SK-N-SH (cell line): Measurements from ENCODE around the gene AKR1E2. TPM values are rescaled to one million over a fixed set of nuclear protein-coding genes. Genes with fewer than 3 reads are reported as not detected.

Experiments used
- CTCF ChIA-PET: fragments of 300-600, 350-600 bp; formaldehyde crosslinking; extraction: SDS; loops from one replicate; lab custom pipeline; 2021; lab: Yijun Ruan, JAX
- POLR2A ChIA-PET: fragments of 350-600 bp; sonication (Branson Sonifier 250); formaldehyde crosslinking; extraction: SDS; loops from one replicate; lab custom pipeline; 2020; ENCODE audit warnings: antibody characterized with exemption, inconsistent platforms; lab: Yijun Ruan, JAX
- DNase-seq: peaks from one replicate; pipeline ENCODE4 v3.0.0; 2012
- H2AFZ ChIP-seq: fragments of 200-600 bp; sonication (generic); 2 replicates; pipeline ENCODE4 v1.8.1; 2016; ENCODE audit warnings: antibody characterized with exemption, mild to moderate bottlenecking, low read depth
- H3F3A ChIP-seq: fragments of 200-600 bp; sonication (generic); replicated peaks from 2 replicates; pipeline ENCODE3; 2016; ENCODE audit warnings: antibody characterized with exemption, mild to moderate bottlenecking; ENCODE audit not compliant: insufficient read depth
- H3K27ac ChIP-seq, 2 experiments: fragments of 200-500 bp in 1 of 2; fragments of 200-600 bp in 1 of 2; sonication (Bioruptor generic) in 1 of 2; sonication (generic), shearing (Covaris generic) in 1 of 2; 2 replicates each; pipeline versions ENCODE4 v1.5.1 to v1.6.1; 2014 to 2016; ENCODE audit warnings: low read depth in 2 of 2, inconsistent platforms in 1 of 2, low read length in 1 of 2, mild to moderate bottlenecking in 1 of 2, mixed read lengths in 1 of 2
- H3K27me3 ChIP-seq: fragments of 200-600 bp; sonication (generic), shearing (Covaris generic); 2 replicates; pipeline ENCODE4 v1.6.1; 2016; ENCODE audit warnings: mixed run types; ENCODE audit not compliant: insufficient read depth
- H3K36me3 ChIP-seq, 2 experiments: fragments of 200-500 bp in 1 of 2; fragments of 200-600 bp in 1 of 2; sonication (Bioruptor generic) in 1 of 2; sonication (generic) in 1 of 2; replicated peaks in 1 of 2; 2 replicates each; pipeline versions ENCODE3 to v1.5.1; 2014 to 2016; ENCODE audit warnings: low read length in 1 of 2, mild to moderate bottlenecking in 1 of 2; ENCODE audit not compliant: insufficient read depth in 2 of 2, control insufficient read depth in 1 of 2
- H3K4me1 ChIP-seq, 2 experiments: fragments of 200-500 bp in 1 of 2; fragments of 200-600 bp in 1 of 2; sonication (Bioruptor generic) in 1 of 2; sonication (generic), shearing (Covaris generic) in 1 of 2; 2 replicates each; pipeline versions ENCODE4 v1.5.1 to v1.6.1; 2014 to 2016; ENCODE audit warnings: low read depth in 1 of 2, low read length in 1 of 2, mixed run types in 1 of 2; ENCODE audit not compliant: insufficient read depth in 2 of 2, control insufficient read depth in 1 of 2
- H3K4me2 ChIP-seq: fragments of 200-600 bp; sonication (generic), shearing (Covaris generic); 2 replicates; pipeline ENCODE4 v1.6.1; 2017; ENCODE audit warnings: mixed run types
- H3K4me3 ChIP-seq, 2 experiments: fragments of 200-500 bp in 1 of 2; fragments of 200-600 bp in 1 of 2; sonication (Bioruptor generic) in 1 of 2; sonication (generic), shearing (Covaris generic) in 1 of 2; 2 replicates each; pipeline versions ENCODE4 v1.5.1 to v1.8.1; 2014 to 2016; ENCODE audit warnings: low read depth in 2 of 2, inconsistent platforms in 1 of 2, low read length in 1 of 2, mild to moderate bottlenecking in 1 of 2, mixed read lengths in 1 of 2, moderate library complexity in 1 of 2
- H3K79me2 ChIP-seq: fragments of 200-600 bp; sonication (generic); 2 replicates; pipeline ENCODE4 v1.8.1; 2017; ENCODE audit warnings: mild to moderate bottlenecking; ENCODE audit not compliant: insufficient read depth
- H3K9ac ChIP-seq: fragments of 200-600 bp; sonication (generic); 2 replicates; pipeline ENCODE4 v1.6.1; 2017; ENCODE audit warnings: mixed run types
- H3K9me2 ChIP-seq: fragments of 200-600 bp; sonication (generic); 2 replicates; pipeline ENCODE4 v1.6.1; 2017; ENCODE audit warnings: mixed run types
- H3K9me3 ChIP-seq: fragments of 200-600 bp; sonication (generic); 2 replicates; pipeline ENCODE4 v1.6.1; 2017; ENCODE audit warnings: mixed run types, mild to moderate bottlenecking, moderate library complexity
- H4K20me1 ChIP-seq: fragments of 200-600 bp; sonication (generic); 2 replicates; pipeline ENCODE4 v1.6.1; 2017; ENCODE audit warnings: mild to moderate bottlenecking, mixed run types; ENCODE audit not compliant: insufficient read depth
- ELF1 ChIP-seq: IDR thresholded peaks from 2 replicates; pipeline ENCODE4 v1.4.0; 2012
- FOSL2 ChIP-seq: IDR thresholded peaks from 2 replicates; pipeline ENCODE4 v1.4.0; 2012; ENCODE audit warnings: low read depth, mild to moderate bottlenecking, moderate library complexity, borderline replicate concordance
- FOXM1 ChIP-seq: IDR thresholded peaks from 2 replicates; pipeline ENCODE4 v1.4.0; 2012; ENCODE audit warnings: low read depth, mild to moderate bottlenecking
- GATA2 ChIP-seq: sonication (generic); formaldehyde crosslinking; IDR thresholded peaks from 2 replicates; pipeline ENCODE4 v1.5.0; 2020; ENCODE audit warnings: mild to moderate bottlenecking, missing genetic modification reagents
- IRF3 ChIP-seq: fragments of 150-350 bp; IDR thresholded peaks from 2 replicates; pipeline ENCODE4 v1.6.1; 2016; ENCODE audit warnings: mild to moderate bottlenecking, low read depth, low read length
- NRF1 ChIP-seq: IDR thresholded peaks from 2 replicates; pipeline ENCODE4 v1.6.1; 2012; ENCODE audit warnings: low read depth, mild to moderate bottlenecking, low read length
- PBX3 ChIP-seq: IDR thresholded peaks from 2 replicates; pipeline ENCODE4; 2012
- REST ChIP-seq: IDR thresholded peaks from 2 replicates; pipeline ENCODE4 v1.6.1; 2012; ENCODE audit warnings: mild to moderate bottlenecking, low read depth, low read length, moderate library complexity
- SIN3A ChIP-seq: IDR thresholded peaks from 2 replicates; pipeline ENCODE4 v1.6.1; 2012; ENCODE audit warnings: low read depth, mild to moderate bottlenecking, low read length, moderate library complexity, borderline replicate concordance
- SMC3 ChIP-seq: IDR thresholded peaks from 2 replicates; pipeline ENCODE4 v1.6.1; 2012; ENCODE audit warnings: low read depth, low read length, improper control_type of control experiment
- TAF1 ChIP-seq: IDR thresholded peaks from 2 replicates; pipeline ENCODE4 v1.6.1; 2012; ENCODE audit warnings: low read depth, mild to moderate bottlenecking, low read length, moderate library complexity, borderline replicate concordance
- TCF12 ChIP-seq: IDR thresholded peaks from 2 replicates; pipeline ENCODE4 v1.4.0; 2012
- TEAD4 ChIP-seq: IDR thresholded peaks from 2 replicates; pipeline ENCODE4 v1.4.0; 2012; ENCODE audit warnings: mild to moderate bottlenecking, borderline replicate concordance; ENCODE audit not compliant: insufficient read depth
- USF2 ChIP-seq: fragments of 150-350 bp; IDR thresholded peaks from 2 replicates; pipeline ENCODE4 v1.6.1; 2017; ENCODE audit warnings: antibody characterized with exemption, low read length, low read depth, borderline replicate concordance
- ZBTB33 ChIP-seq: IDR thresholded peaks from 2 replicates; pipeline ENCODE4 v1.4.0; 2012; ENCODE audit warnings: low read depth, borderline replicate concordance
- WGBS: methylation state at CpG from one replicate; pipeline ENCODE4 v1.1.6; 2017; ENCODE audit warnings: low lambda C conversion rate; 5-methylcytosine and 5-hydroxymethylcytosine counted together
- polyA plus RNA-seq, 3 experiments: library from polyadenylated mRNA; depleted of rRNA; stranded (reverse); fragments of >200 nt; gene quantifications; 2 replicates each; pipeline ENCODE4 v1.2.3, GENCODE V29; 2012

The AKR1E2 gene
- polyA plus RNA-seq, 1 of the 3 experiments (the other 2 are of a cell fraction) = 5.8 TPM

- Histone ChIP-seq H2AFZ (no peak overlapping the region), H4K20me1 (no peaks in the 10 kb centered on the region)
- POLR2A ChIA-PET = interaction anchor here (0.6 kb wide), 1 partner anchor 172 kb away, joined by 3 read pairs; no protein-coding TSS in a partner anchor
Observed at GRCh38 chr10:4790045-4790444, 36.0 kb upstream of the AKR1E2 start.

GRCh38 chr10:4790922-4791321 lies 35.1 kb upstream of the AKR1E2 start:
- Histone ChIP-seq H3K9me3 (no peaks in the 10 kb centered on the region), H3K79me2 (no peaks in the 10 kb centered on the region), H3K4me3 (no peak overlapping the region), H3F3A (peaks cover 3% of the 10 kb centered on the region), H3K27me3 (no peaks in the 10 kb centered on the region), H3K9me2 (no peaks in the 10 kb centered on the region), H3K9ac (no peak overlapping the region), H3K27ac (no peak overlapping the region), H2AFZ (no peak overlapping the region), H4K20me1 (no peaks in the 10 kb centered on the region), H3K4me2 (no peak overlapping the region), H3K4me1 (peaks cover 0 to 10% of the 10 kb centered on the region in 2 experiments; a peak in 1 of 4 replicates), H3K36me3 (peaks cover 0 to 3% of the 10 kb centered on the region in 2 experiments)
- 100% methylated on average over 4 of the region's 4 CpGs for WGBS
- CTCF ChIA-PET = interaction anchor here (1.0 to 1.4 kb wide), 3 partner anchors 9 to 24 kb away, joined by 3 to 9 read pairs (median 3); no protein-coding TSS in a partner anchor
- no peak for DNase-seq
- POLR2A ChIA-PET = interaction anchor here (0.6 kb wide), 1 partner anchor 173 kb away, joined by 3 read pairs; no protein-coding TSS in a partner anchor
- TF ChIP-seq TCF12 (no peak), FOXM1 (no peak), SIN3A (no peak), ELF1 (no peak), REST (no peak), FOSL2 (no peak), ZBTB33 (no peak), TEAD4 (no peak), NRF1 (no peak), TAF1 (no peak), IRF3 (no peak), SMC3 (no peak), USF2 (no peak), GATA2 (CRISPR knock-in tag) (no peak)

More at GRCh38 chr10:4790045-4790444, 36.0 kb upstream of the AKR1E2 start:
- Histone ChIP-seq H3K4me3 (no peak overlapping the region), H3K9me3 (no peaks in the 10 kb centered on the region), H3K4me2 (no peak overlapping the region), H3K4me1 (peaks cover 0 to 10% of the 10 kb centered on the region in 2 experiments; a peak in 1 of 4 replicates), H3K9me2 (no peaks in the 10 kb centered on the region), H3K9ac (no peak overlapping the region), H3K27me3 (no peaks in the 10 kb centered on the region), H3K36me3 (peaks cover 0 to 3% of the 10 kb centered on the region in 2 experiments), H3K27ac (no peak overlapping the region), H3K79me2 (no peaks in the 10 kb centered on the region), H3F3A (peaks cover 3% of the 10 kb centered on the region)
- DNase-seq = no peak
- TF ChIP-seq PBX3 = no peak
- 99% methylated on average over 3 of the region's 3 CpGs for WGBS
- CTCF ChIA-PET = interaction anchor here (1.0 to 1.4 kb wide), 3 partner anchors 8 to 25 kb away, joined by 3 to 9 read pairs (median 3); no protein-coding TSS in a partner anchor
